Kasumi-1 (cell line): ENCODE measurements around the gene CYB5A.
"Not testable (repeated sequence)": the region's sequence is repeated elsewhere in the genome, so short reads cannot be mapped to it uniquely, and the experiment has no call there.

Source experiments
- DNase-seq, 2 experiments: peaks; one replicate each; lab custom pipeline; 2025; lab: John Stamatoyannopoulos, UW

Gene CYB5A

GRCh38 chr18:74294526-74294925 lies 2.8 kb upstream of the CYB5A start:
- no peak for DNase-seq

- not testable (repeated sequence) for DNase-seq
These were observed 1.2 kb upstream of the CYB5A start for GRCh38 chr18:74292982-74293381.

GRCh38 chr18:74292541-74292858 lies 737 bp upstream of the CYB5A start:
- no peak for DNase-seq

GRCh38 chr18:74291472-74291770 lies 342 bp downstream of the CYB5A start:
- DNase-seq = no peak

GRCh38 chr18:74290794-74291471 lies 830 bp downstream of the CYB5A start:
- no peak for DNase-seq

GRCh38 chr18:74290021-74290420 lies 1.7 kb downstream of the CYB5A start:
- no peak for DNase-seq

- no peak for DNase-seq
These were observed 2.6 kb downstream of the CYB5A start for GRCh38 chr18:74289137-74289536.

GRCh38 chr18:74288730-74289129 lies 3.0 kb downstream of the CYB5A start:
- DNase-seq = no peak

GRCh38 chr18:74288041-74288440 lies 3.7 kb downstream of the CYB5A start:
- no peak for DNase-seq

GRCh38 chr18:74286856-74287255 lies 4.9 kb downstream of the CYB5A start:
- DNase-seq = no peak

GRCh38 chr18:74286106-74286855 lies 5.5 kb downstream of the CYB5A start:
- DNase-seq = no peak

- DNase-seq = not testable (repeated sequence)
These were observed 6.2 kb downstream of the CYB5A start for GRCh38 chr18:74285583-74285982.

- DNase-seq = no peak
These were observed 6.8 kb downstream of the CYB5A start for GRCh38 chr18:74284980-74285355.

- no peak for DNase-seq
These were observed 7.4 kb downstream of the CYB5A start for GRCh38 chr18:74284191-74284979.

- no peak for DNase-seq
These were observed 8.1 kb downstream of the CYB5A start for GRCh38 chr18:74283646-74284045.

GRCh38 chr18:74282755-74283554 lies 8.8 kb downstream of the CYB5A start:
- no peak for DNase-seq

GRCh38 chr18:74281980-74282754 lies 9.6 kb downstream of the CYB5A start:
- DNase-seq = no peak

- no peak for DNase-seq
These were observed 10.5 kb downstream of the CYB5A start for GRCh38 chr18:74281011-74281979.

GRCh38 chr18:74278983-74279382 lies 12.8 kb downstream of the CYB5A start:
- no peak for DNase-seq

- DNase-seq = no peak
These were observed 13.7 kb downstream of the CYB5A start for GRCh38 chr18:74278058-74278457.
